Ovary (tissue), 1 donor: ENCODE measurements around the gene AGK.

Experiments used
- EP300 ChIP-seq: sonication (generic); formaldehyde crosslinking; IDR thresholded peaks from one replicate; pipeline ENCODE4 v1.6.1; 2017; ENCODE audit warnings: antibody characterized with exemption
- POLR2A ChIP-seq: fragments of 450-650 bp; IDR thresholded peaks from one replicate; pipeline ENCODE4 v1.6.1; 2017; ENCODE audit warnings: antibody characterized with exemption, mild to moderate bottlenecking, moderate library complexity

DNA sequence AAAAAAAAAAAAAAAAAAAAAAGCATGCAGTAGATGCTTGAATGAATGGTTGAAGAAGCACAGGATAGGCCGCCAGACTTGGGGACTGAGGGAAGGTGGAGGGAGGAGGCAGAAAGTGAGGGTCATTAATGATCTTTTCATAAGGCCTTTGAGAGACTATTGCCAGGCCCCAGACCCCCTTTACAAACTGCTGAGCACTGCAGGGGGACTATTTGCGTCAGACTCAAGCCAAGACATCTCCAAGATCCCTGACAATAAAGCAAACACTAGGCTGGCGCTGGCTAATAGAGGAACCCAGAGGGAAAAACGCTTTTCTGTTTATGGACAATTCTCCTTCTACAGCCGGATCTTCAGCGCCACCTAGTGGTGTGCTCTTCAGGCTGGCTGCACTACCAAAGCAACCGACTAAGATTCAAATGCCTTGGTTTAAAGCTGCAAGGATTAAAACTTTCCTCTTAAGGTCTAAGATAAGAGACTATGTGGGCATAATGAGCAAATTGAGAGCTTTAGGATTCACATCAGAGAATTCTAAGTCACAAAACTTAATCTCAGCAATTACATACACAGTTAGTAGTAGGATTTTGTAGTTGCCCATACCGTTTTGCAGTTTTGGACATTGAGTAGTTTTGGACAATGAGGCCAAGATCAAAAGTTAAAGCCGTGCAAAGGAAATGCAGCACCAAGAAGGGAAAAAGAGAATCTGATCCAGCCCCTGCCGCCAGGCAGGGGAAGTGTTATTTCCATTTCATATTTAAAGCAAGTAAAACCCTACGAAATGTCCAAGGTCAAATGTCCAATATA lies 17.9 kb upstream of the AGK start:
- TF ChIP-seq POLR2A (no peak), EP300 (no peak)
